ENCODE data around the gene PNPLA8.

Gene PNPLA8

DNA sequence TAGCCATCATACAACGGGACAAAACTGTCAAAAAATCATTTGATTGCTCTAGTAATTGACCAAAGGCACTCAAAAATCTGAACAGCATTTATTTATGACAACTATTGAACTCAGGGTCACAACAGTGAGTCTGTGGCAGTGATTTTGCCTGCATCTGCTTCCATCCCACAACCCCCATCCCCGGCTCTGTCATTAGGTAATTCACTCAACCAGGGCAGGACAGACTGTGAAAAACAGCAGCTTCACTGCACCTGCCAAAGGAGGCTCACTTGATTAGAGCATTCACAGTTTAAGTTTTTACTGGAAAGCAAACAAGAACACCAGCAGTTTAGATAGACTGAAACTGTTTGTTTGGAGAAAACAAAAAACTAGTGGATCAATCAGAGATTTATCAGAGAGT, 91.9 kb downstream of the PNPLA8 start:
- DNase-seq, result no peak

DNA sequence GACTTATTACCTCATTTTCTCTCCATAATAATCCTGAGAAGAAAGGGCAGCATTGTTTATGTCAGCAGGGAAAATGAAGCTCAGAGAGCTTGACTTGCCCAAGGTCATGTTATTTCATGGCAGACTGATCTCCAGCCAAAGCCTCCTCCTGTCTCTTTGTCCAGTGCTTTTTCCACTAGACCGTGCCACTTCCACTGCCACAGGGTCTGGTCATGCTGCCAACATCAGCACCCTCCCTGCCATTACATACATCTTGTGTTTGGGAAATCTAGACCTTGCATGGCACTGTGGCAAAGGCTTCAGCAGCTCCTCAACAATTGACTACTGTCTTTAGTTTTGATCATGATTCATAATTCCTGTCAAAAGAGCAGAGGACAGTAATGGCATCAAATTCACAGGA, 94.8 kb downstream of the PNPLA8 start:
- DNase-seq, result no peak

DNA sequence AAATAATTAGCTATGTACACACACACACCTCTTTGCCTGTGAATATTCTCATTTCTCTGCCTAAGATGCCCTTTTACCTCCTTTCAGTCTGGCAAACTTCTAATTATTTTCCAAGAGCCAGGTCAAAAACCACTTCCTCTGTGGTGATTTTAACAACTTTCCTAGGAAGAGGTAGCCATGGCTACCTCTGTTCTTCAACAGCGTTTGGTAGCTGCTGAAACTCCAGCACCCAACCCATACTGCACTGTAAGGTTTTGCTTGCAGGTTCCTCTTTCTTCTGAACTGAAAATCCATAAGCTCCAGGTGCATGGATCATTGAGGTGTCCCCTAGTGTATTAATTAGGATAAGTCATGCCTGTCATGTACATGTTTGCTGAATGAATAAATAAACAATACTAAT, 95.3 kb downstream of the PNPLA8 start:
- DNase-seq, result no peak

DNA sequence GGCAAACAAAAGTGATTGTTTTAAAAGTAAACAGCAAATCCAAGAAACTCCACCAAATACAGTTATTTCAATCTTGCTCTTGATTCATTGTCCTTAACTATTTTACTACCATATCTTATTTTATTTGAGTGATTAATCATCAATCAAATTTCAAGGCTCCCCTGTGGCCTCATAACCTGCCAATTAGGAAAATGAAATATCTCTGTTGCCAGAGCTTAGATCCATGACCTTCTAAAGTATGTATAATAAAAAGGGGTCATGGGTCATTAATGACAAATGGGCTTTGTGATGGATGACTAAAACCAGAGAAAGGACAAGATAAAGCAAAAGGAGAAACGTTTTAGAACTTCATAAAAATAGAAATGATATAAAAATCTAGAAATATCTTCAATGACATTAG, 98.2 kb downstream of the PNPLA8 start:
- DNase-seq, result no peak

DNA sequence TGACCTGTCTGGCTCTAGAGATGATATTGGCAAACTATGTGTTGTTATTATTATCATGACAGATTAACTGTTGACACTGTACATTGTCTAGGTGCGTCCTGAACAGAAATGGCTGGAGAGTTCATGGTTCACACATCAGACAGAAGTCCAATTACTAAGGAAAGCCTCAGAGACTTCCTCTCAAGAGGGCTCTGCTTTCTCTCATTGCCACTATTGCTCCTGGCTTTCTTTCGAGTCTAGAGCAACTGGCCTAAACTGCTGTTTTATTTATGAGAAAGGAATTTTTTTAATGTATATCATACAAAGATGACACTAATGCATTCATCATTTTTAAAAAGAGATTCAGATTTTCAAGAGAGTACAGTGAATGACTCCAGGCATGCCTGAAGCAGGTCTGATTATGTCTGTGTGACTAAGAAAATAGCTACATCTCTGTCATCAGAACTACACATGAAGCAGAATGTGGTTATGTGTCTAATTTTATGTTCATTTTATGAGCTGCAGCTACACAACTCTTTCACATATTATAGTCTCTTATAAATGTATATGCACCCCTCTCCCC, 100.1 kb downstream of the PNPLA8 start:
- no peak for DNase-seq

DNA sequence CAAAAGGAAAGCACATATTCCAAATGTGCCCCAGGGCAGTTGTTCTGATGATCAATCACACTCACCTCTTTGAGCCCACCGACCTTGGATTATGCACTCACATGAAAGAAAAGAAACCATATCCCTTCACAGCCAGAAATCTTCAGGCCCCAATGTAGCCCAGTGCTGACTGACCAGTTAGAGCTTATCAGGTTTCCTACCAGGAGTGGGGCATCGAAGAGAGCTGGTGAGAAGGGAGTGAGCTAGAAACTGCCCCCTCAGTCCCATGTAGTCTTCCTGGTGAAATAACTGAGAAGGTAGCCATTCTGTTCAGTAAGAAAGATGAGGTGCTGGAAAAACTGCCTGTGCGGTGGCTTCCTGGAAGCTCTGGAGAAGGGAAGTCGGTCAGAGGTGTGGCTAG, 101.9 kb downstream of the PNPLA8 start:
- no peak for DNase-seq

DNA sequence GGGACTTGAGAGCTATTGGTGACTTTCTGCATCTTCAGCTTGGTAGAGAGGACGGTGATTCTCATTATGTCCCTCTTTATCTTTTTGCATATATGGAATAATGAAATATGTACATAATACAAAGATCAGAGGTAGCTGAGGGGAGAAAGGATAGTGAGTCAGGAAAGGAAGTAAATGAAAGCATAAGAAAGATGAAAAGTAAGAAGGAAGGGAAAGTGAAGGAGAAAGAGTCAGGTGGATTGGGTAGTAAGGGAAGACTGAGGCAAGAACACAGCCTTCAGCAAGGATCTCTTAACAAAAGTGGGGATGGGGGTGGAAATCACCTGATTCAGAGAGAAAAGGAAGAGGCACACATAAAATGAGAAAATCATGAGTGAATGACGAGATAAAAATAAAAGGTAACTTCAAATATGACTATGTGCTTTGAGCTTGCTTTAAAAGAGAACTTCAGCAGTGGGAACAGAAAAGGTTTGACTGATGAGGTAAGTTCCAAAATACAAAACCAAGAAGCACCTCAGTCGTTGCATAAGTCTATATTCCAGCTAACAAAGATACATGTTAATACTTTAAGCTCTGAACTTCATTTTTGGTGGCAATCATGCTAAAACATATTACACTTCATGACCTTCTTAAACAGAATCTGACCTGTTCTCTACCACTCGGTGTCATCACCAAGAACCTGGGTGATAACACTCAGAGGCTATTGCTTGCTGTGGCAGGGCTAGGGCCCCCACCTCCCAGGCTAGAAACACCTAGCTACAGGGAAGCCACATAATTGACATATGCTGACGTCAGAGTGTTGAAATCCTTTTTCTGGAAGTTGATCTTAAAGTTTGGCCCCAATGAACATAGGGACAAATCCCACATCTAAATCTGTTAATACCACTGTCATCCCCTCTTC, 102.6 kb downstream of the PNPLA8 start:
- DNase-seq, result no peak

DNA sequence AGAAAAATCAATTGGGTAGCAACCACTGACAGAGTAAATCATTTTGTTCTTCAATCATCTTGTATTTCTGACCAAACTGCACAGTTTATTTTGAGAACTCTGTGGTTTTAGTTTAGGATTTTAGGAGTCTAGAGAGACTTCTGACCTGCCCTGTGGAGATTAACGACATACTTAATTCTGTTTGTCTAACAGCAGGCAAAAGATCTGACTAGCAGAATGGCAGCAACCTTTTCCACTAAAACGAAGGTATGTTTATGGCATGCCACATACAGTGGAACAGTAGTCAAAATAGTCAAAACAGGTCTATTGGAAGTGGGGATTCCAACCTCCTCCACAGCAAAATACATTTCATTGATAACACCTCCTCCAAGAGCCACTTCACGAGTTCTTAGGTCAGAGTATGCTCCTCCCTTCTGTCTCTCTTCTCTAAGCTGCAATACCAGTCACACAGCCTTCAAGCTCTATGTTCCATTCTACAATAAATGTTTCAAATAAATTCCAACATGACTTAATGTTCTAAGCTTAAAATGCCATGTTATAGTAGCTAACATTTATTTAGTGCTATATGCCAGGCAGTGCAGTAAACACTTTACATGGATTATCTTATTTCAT, 104.1 kb downstream of the PNPLA8 start:
- no peak for DNase-seq

All from CD4-positive, alpha-beta T cell treated with Interleukin-4 for 4 hours (primary cell).